ENCODE results near the gene CAV1.

The CAV1 gene

DNA sequence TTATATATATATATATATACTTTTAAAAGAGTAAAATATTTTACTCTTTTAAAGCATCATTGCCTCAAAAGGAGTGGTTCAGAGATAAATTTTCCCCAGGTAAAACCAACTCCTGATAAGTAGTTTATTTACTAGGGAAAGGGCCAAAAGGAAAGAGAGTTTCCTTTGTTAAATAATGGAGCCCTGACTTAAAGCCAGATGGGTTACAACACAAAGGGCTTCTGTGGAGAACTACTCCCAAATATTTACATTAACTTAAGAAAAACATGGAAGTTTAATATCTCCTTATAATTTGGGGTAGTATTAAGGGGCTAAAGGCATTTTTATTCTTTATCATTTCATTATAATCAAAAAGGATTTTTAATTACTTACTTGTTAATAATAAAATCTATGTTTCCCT is 8.5 kb upstream of the CAV1 start:
- DNase-seq: no peak
- no peaks in the 10 kb centered on the region for H3K9me3 ChIP-seq (ENCODE audit: control extremely low read depth in 1 of 5, control insufficient read depth in 4 of 5, insufficient read depth in 2 of 5, low read depth in 1 of 5, low read length in 4 of 5)
- CTCF ChIA-PET: interaction anchor here (0.6 to 2.6 kb wide), 3 partner anchors 10 to 1213 kb away, joined by 3 to 8 read pairs (median 3); no protein-coding TSS in a partner anchor
- H3K27ac ChIP-seq (ENCODE audit: insufficient read depth in 1 of 2, low read depth in 1 of 2, low read length in 2 of 2, poor library complexity in 1 of 2, severe bottlenecking in 2 of 2): no peak overlapping the region
- no peaks in the 10 kb centered on the region for H3K36me3 ChIP-seq (ENCODE audit: control insufficient read depth in 4 of 4, insufficient read depth in 4 of 4, low read length in 3 of 4)
- no peak overlapping the region for H3K4me3 ChIP-seq (ENCODE audit: control insufficient read depth in 1 of 7, extremely low read depth in 1 of 7, insufficient read depth in 4 of 7, low read depth in 2 of 7, low read length in 6 of 7)
- POLR2A ChIA-PET: no interaction called here
- no peaks in the 10 kb centered on the region for H3K4me1 ChIP-seq (ENCODE audit: control extremely low read depth in 1 of 4, control insufficient read depth in 4 of 4, insufficient read depth in 4 of 4, low read length in 3 of 4)
- H3K27me3 ChIP-seq (replicated peaks in 2 of 5; ENCODE audit: control insufficient read depth in 4 of 5, insufficient read depth in 5 of 5, low read length in 4 of 5): peaks cover 0 to 13% (median 3%) of the 10 kb centered on the region in 5 experiments

DNA sequence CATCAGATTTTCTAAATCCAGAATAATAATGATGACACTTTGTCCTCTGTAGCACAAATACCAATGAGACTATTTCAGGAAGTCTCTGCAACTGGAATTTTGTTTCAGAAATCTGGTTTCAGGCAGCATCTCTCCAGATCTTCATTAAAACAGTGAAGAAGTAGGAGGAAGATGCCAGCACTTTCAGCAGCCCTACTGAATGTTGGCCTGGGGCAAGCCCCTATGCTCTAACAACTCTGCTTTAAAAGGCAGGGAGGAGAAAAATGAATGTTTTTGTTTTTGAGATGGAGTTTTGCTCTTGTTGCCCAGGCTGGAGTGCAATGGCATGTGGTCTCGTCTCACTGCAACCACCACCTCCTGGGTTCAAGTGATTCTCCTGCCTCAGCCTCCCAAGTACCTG is 7.2 kb upstream of the CAV1 start:
- WGBS (ENCODE audit: insufficient coverage): no CpG with 5 or more reads among the region's 1 CpG
- Histone ChIP-seq H3K27ac (ENCODE audit: insufficient read depth in 1 of 2, low read depth in 1 of 2, low read length in 2 of 2, poor library complexity in 1 of 2, severe bottlenecking in 2 of 2) (no peak overlapping the region), H3K27me3 (replicated peaks in 2 of 5; ENCODE audit: control insufficient read depth in 4 of 5, insufficient read depth in 5 of 5, low read length in 4 of 5) (peaks cover 3 to 16% (median 5%) of the 10 kb centered on the region in 5 experiments), H3K4me1 (ENCODE audit: control extremely low read depth in 1 of 4, control insufficient read depth in 4 of 4, insufficient read depth in 4 of 4, low read length in 3 of 4) (no peaks in the 10 kb centered on the region), H3K9me3 (ENCODE audit: control extremely low read depth in 1 of 5, control insufficient read depth in 4 of 5, insufficient read depth in 2 of 5, low read depth in 1 of 5, low read length in 4 of 5) (no peaks in the 10 kb centered on the region), H3K4me3 (ENCODE audit: control insufficient read depth in 1 of 7, extremely low read depth in 1 of 7, insufficient read depth in 4 of 7, low read depth in 2 of 7, low read length in 6 of 7) (no peak overlapping the region), H3K36me3 (ENCODE audit: control insufficient read depth in 4 of 4, insufficient read depth in 4 of 4, low read length in 3 of 4) (no peaks in the 10 kb centered on the region)
- ChIA-PET POLR2A (no interaction called here), CTCF (no interaction called here)
- no peak for DNase-seq

DNA sequence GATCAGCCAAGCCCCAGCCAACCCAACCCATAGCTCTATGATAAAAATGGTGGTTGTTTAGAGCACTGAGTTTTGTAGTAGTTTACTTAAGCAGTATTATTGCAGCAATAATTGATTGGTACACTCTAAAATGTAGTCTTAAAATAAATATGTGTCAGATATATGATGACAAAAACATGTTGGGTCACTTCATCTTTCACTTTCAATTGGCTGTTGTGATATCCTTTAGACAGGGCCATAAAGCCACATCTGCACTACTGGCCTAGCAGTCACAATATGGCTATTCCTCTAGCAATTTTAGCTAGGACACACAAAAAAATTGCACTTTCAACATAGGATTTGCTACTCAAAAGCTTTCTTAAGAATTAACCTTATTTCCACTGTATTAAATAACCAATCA is 5.9 kb upstream of the CAV1 start:
- CTCF ChIA-PET: no interaction called here
- POLR2A ChIA-PET: no interaction called here
- DNase-seq: no peak
- no peaks in the 10 kb centered on the region for H3K4me1 ChIP-seq (ENCODE audit: control extremely low read depth in 1 of 4, control insufficient read depth in 4 of 4, insufficient read depth in 4 of 4, low read length in 3 of 4)
- no peaks in the 10 kb centered on the region for H3K9me3 ChIP-seq (ENCODE audit: control extremely low read depth in 1 of 5, control insufficient read depth in 4 of 5, insufficient read depth in 2 of 5, low read depth in 1 of 5, low read length in 4 of 5)
- peaks cover 4 to 28% (median 12%) of the 10 kb centered on the region in 5 experiments for H3K27me3 ChIP-seq (replicated peaks in 2 of 5; ENCODE audit: control insufficient read depth in 4 of 5, insufficient read depth in 5 of 5, low read length in 4 of 5)
- H3K27ac ChIP-seq (ENCODE audit: insufficient read depth in 1 of 2, low read depth in 1 of 2, low read length in 2 of 2, poor library complexity in 1 of 2, severe bottlenecking in 2 of 2): no peak overlapping the region
- H3K4me3 ChIP-seq (ENCODE audit: control insufficient read depth in 1 of 7, extremely low read depth in 1 of 7, insufficient read depth in 4 of 7, low read depth in 2 of 7, low read length in 6 of 7): no peak overlapping the region
- no peaks in the 10 kb centered on the region for H3K36me3 ChIP-seq (ENCODE audit: control insufficient read depth in 4 of 4, insufficient read depth in 4 of 4, low read length in 3 of 4)

DNA sequence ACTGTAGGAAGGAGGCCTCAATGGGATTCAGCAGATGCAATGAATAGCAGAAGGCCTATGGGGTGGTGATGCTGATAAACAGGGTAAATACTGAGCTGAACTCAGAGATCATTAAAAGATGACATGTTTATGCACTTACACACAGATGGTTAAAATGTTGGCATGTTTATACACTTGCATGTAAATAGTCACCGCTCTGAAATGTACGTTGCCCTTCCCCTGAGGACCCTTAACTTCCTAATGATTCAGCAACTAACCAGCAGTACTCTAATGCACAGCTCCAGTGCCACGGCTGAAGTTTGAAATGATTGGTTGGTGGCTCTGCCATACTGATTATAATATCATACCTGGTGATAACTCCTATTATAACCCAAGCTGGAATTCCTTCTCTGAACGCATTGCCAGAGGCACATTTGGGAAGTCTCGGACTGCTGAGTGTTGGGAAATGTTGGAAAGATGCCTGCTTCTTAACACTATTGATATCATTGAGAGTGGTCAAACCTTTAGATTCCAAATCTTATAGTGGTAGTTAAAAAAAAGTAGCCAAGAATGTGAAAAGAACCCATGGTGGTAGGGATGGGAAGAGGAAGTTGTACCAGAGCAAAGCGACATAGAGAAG is 3.7 kb upstream of the CAV1 start:
- CTCF ChIA-PET: no interaction called here
- peaks cover 0 to 19% (median 15%) of the 10 kb centered on the region in 4 experiments for H3K4me1 ChIP-seq (ENCODE audit: control extremely low read depth in 1 of 4, control insufficient read depth in 4 of 4, insufficient read depth in 4 of 4, low read length in 3 of 4)
- no peak for DNase-seq
- WGBS (ENCODE audit: insufficient coverage): 100% methylated on average over 2 of the region's 6 CpGs
- POLR2A ChIA-PET: no interaction called here
- H3K27me3 ChIP-seq (replicated peaks in 2 of 5; ENCODE audit: control insufficient read depth in 4 of 5, insufficient read depth in 5 of 5, low read length in 4 of 5): peaks cover 13 to 41% (median 27%) of the 10 kb centered on the region in 5 experiments
- no peaks in the 10 kb centered on the region for H3K9me3 ChIP-seq (ENCODE audit: control extremely low read depth in 1 of 5, control insufficient read depth in 4 of 5, insufficient read depth in 2 of 5, low read depth in 1 of 5, low read length in 4 of 5)
- no peak overlapping the region for H3K4me3 ChIP-seq (ENCODE audit: control insufficient read depth in 1 of 7, extremely low read depth in 1 of 7, insufficient read depth in 4 of 7, low read depth in 2 of 7, low read length in 6 of 7)
- H3K27ac ChIP-seq (ENCODE audit: insufficient read depth in 1 of 2, low read depth in 1 of 2, low read length in 2 of 2, poor library complexity in 1 of 2, severe bottlenecking in 2 of 2): no peak overlapping the region
- no peaks in the 10 kb centered on the region for H3K36me3 ChIP-seq (ENCODE audit: control insufficient read depth in 4 of 4, insufficient read depth in 4 of 4, low read length in 3 of 4)

DNA sequence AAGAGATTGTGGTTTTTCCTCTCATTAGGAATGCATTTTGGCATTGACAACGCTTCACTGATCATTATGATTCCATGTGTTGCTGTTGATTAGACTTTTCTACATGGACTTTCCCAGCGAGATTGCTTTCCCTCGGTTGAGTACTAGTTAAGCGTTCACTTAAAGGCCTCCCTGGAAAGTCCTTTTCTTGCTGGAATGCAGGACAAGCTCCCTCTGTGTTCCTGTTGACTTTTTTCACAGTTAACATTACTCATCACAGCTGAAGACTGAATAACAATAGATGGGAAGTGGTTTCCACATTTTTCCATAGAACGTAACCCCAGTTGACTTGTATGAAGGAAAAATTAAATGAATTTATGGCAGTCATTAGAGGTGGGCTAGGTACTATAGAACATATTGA is 2.6 kb upstream of the CAV1 start:
- H3K4me3 ChIP-seq (ENCODE audit: control insufficient read depth in 1 of 7, extremely low read depth in 1 of 7, insufficient read depth in 4 of 7, low read depth in 2 of 7, low read length in 6 of 7): no peak overlapping the region
- H3K27ac ChIP-seq (ENCODE audit: insufficient read depth in 1 of 2, low read depth in 1 of 2, low read length in 2 of 2, poor library complexity in 1 of 2, severe bottlenecking in 2 of 2): no peak overlapping the region
- H3K27me3 ChIP-seq (replicated peaks in 2 of 5; ENCODE audit: control insufficient read depth in 4 of 5, insufficient read depth in 5 of 5, low read length in 4 of 5): peaks cover 13 to 51% (median 34%) of the 10 kb centered on the region in 5 experiments
- DNase-seq: no peak
- H3K4me1 ChIP-seq (ENCODE audit: control extremely low read depth in 1 of 4, control insufficient read depth in 4 of 4, insufficient read depth in 4 of 4, low read length in 3 of 4): peaks cover 0 to 28% (median 22%) of the 10 kb centered on the region in 4 experiments
- no peaks in the 10 kb centered on the region for H3K9me3 ChIP-seq (ENCODE audit: control extremely low read depth in 1 of 5, control insufficient read depth in 4 of 5, insufficient read depth in 2 of 5, low read depth in 1 of 5, low read length in 4 of 5)
- no peaks in the 10 kb centered on the region for H3K36me3 ChIP-seq (ENCODE audit: control insufficient read depth in 4 of 4, insufficient read depth in 4 of 4, low read length in 3 of 4)
- ChIA-PET CTCF (interaction anchor here (0.7 kb wide), 1 partner anchor 21 kb away, joined by 3 read pairs; no protein-coding TSS in a partner anchor), POLR2A (no interaction called here)
- 98% methylated on average over 5 of the region's 5 CpGs for WGBS (ENCODE audit: insufficient coverage)

DNA sequence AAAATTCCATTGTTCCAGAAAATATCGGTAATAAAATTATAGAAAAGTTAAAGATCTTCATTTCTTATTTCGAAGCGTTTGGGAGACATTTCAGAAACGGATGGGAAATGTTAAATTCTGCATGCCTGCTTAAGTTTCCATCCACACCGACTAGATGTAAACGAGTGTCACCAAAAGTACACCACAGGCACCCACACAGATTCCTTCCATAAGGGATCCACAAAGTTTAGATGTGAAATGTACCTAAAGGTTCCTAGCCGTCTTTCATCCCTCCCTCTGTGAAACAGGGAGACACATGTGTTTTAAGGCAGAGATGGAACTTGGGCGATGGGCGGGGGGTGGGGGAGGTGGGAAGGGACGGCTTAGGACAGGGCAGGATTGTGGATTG is 621 bp upstream of the CAV1 start:
- peak overlapping the region in 1 of 7 experiments; percentile 69 for H3K4me3 ChIP-seq (ENCODE audit: control insufficient read depth in 1 of 7, extremely low read depth in 1 of 7, insufficient read depth in 4 of 7, low read depth in 2 of 7, low read length in 6 of 7)
- H3K27ac ChIP-seq (ENCODE audit: insufficient read depth in 1 of 2, low read depth in 1 of 2, low read length in 2 of 2, poor library complexity in 1 of 2, severe bottlenecking in 2 of 2): no peak overlapping the region

DNA sequence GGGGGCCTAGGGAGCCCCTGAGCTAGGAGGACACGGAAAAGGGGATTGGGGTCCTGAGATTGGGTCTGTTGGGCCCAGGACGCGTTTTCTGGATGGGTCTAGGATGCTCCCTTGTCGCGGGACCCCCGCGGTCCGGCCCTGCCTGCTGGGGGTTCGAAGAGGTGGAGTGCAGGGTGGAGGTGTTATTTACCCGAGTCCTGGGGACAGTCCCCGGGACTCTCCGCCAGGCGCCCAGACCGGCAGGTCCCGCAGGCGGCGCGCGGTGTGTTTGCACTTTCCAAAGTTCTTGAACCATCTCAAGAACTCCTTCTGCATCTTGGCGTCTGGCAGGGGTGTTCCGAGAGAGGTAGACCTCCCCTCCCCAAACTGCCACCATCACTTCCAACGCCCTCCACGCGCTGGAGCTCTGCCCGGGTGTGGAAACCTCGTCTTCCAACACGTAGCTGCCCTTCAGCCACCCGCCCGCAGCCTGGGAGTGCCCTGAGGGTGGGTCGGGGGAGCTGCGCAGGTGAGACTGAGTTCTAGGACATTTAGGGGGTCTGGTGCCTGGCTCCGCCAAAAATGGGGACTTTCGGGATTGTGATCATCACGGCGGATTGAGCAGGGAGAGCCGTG is 569 bp downstream of the CAV1 start:
- DNase-seq: peak in 2 of 3 donors; percentile 25 to 42
- no peak overlapping the region for H3K27ac ChIP-seq (ENCODE audit: insufficient read depth in 1 of 2, low read depth in 1 of 2, low read length in 2 of 2, poor library complexity in 1 of 2, severe bottlenecking in 2 of 2)
- CTCF ChIA-PET: interaction anchor here (0.8 to 3.6 kb wide), 15 partner anchors 10 to 292 kb away, joined by 3 to 30 read pairs (median 4); no protein-coding TSS in a partner anchor
- peak overlapping the region; percentile 17 to 83 (median 54) for H3K4me3 ChIP-seq (ENCODE audit: control insufficient read depth in 1 of 7, extremely low read depth in 1 of 7, insufficient read depth in 4 of 7, low read depth in 2 of 7, low read length in 6 of 7)
- H3K4me1 ChIP-seq (ENCODE audit: control extremely low read depth in 1 of 4, control insufficient read depth in 4 of 4, insufficient read depth in 4 of 4, low read length in 3 of 4): peaks cover 0 to 28% (median 22%) of the 10 kb centered on the region in 4 experiments
- no peaks in the 10 kb centered on the region for H3K36me3 ChIP-seq (ENCODE audit: control insufficient read depth in 4 of 4, insufficient read depth in 4 of 4, low read length in 3 of 4)
- no peaks in the 10 kb centered on the region for H3K9me3 ChIP-seq (ENCODE audit: control extremely low read depth in 1 of 5, control insufficient read depth in 4 of 5, insufficient read depth in 2 of 5, low read depth in 1 of 5, low read length in 4 of 5)
- WGBS (ENCODE audit: insufficient coverage): 2% methylated on average over 21 of the region's 36 CpGs
- H3K27me3 ChIP-seq (replicated peaks in 2 of 5; ENCODE audit: control insufficient read depth in 4 of 5, insufficient read depth in 5 of 5, low read length in 4 of 5): peaks cover 10 to 59% (median 38%) of the 10 kb centered on the region in 5 experiments
- POLR2A ChIA-PET: interaction anchor here (0.6 kb wide), 1 partner anchor 1202 kb away, joined by 3 read pairs; no protein-coding TSS in a partner anchor

More for the DNA sequence above, 621 bp upstream of the CAV1 start:
- 0% methylated on average over 1 of the region's 10 CpGs for WGBS (ENCODE audit: insufficient coverage)
- H3K27me3 ChIP-seq (replicated peaks in 2 of 5; ENCODE audit: control insufficient read depth in 4 of 5, insufficient read depth in 5 of 5, low read length in 4 of 5): peaks cover 13 to 63% (median 40%) of the 10 kb centered on the region in 5 experiments
- POLR2A ChIA-PET: no interaction called here
- no peaks in the 10 kb centered on the region for H3K36me3 ChIP-seq (ENCODE audit: control insufficient read depth in 4 of 4, insufficient read depth in 4 of 4, low read length in 3 of 4)
- no peaks in the 10 kb centered on the region for H3K9me3 ChIP-seq (ENCODE audit: control extremely low read depth in 1 of 5, control insufficient read depth in 4 of 5, insufficient read depth in 2 of 5, low read depth in 1 of 5, low read length in 4 of 5)
- peak in 1 of 3 donors; percentile 13 for DNase-seq
- CTCF ChIA-PET: no interaction called here
- H3K4me1 ChIP-seq (ENCODE audit: control extremely low read depth in 1 of 4, control insufficient read depth in 4 of 4, insufficient read depth in 4 of 4, low read length in 3 of 4): peaks cover 0 to 28% (median 22%) of the 10 kb centered on the region in 4 experiments
